Right lobe of liver (tissue), 6 donors: ENCODE results near the gene WDR6. TPM values are rescaled to one million over a fixed set of nuclear protein-coding genes. Genes with fewer than 3 reads are reported as not detected.

Source experiments
- ATAC-seq, 4 donors: fragments of 200-7000 bp; cut with Tn5 transposase; one replicate each; pipeline ENCODE4 v1.9.1; 2020; ENCODE audit warnings: mild to moderate bottlenecking in 4 of 4, moderate library complexity in 4 of 4
- DNase-seq, 3 donors: peaks; one replicate each; pipeline ENCODE4 v3.0.0-alpha.2; 2020
- H3K27ac ChIP-seq, 3 donors: fragments of 200-600 bp; one replicate each; pipeline ENCODE4 v1.8.0; 2022
- H3K27me3 ChIP-seq, 2 donors: fragments of 200-600 bp; one replicate each; pipeline ENCODE4 v1.8.0; 2022
- H3K36me3 ChIP-seq, 4 donors: fragments of 200-600 bp; sonication (generic) in 1 of 4; one replicate each; pipeline versions ENCODE4 v1.5.1 to v1.8.0; 2017 to 2022; ENCODE audit warnings: control low read depth in 1 of 4
- H3K4me1 ChIP-seq, 4 donors: fragments of 200-600 bp; sonication (generic) in 1 of 4; one replicate each; pipeline versions ENCODE4 v1.5.1 to v1.8.0; 2017 to 2022; ENCODE audit warnings: control low read depth in 1 of 4
- H3K4me3 ChIP-seq, 3 donors: fragments of 200-600 bp; one replicate each; pipeline ENCODE4 v1.8.0; 2022
- H3K9me3 ChIP-seq, 4 donors: fragments of 200-600 bp; sonication (generic) in 1 of 4; one replicate each; pipeline versions ENCODE4 v1.5.1 to v1.8.0; 2017 to 2022; ENCODE audit warnings: control low read depth in 1 of 4
- POLR2A ChIP-seq: fragments of 450-650 bp; IDR thresholded peaks from one replicate; pipeline ENCODE4 v1.6.1; 2017; ENCODE audit warnings: antibody characterized with exemption, mild to moderate bottlenecking
- WGBS: methylation state at CpG from one replicate; pipeline ENCODE4 v1.1.6; 2018; ENCODE audit warnings: low coverage, low lambda C conversion rate; ENCODE audit not compliant: insufficient coverage; ENCODE audit errors: missing lambda C conversion rate; 5-methylcytosine and 5-hydroxymethylcytosine counted together
- intact Hi-C, 2 donors: fragments of 100-400 bp; cut with DNase I; formaldehyde crosslinking; loops; one replicate each; pipeline versions ENCODE4 v1.11.2 to v1.14.1; 2022
- total RNA-seq, 6 experiments: library from RNA; depleted of rRNA in 2 of 6; stranded (reverse); fragments of >200 nt in 2 of 6; fragmentation: NEBNext Ultra II Directional in 3 of 6; extraction: Animal tissue kit (Norgen Biotek cat#: 25700) in 3 of 6; gene quantifications; one replicate each; pipeline versions ENCODE4 v1.1.0 to v1.2.4, GENCODE V29; 2016 to 2023
- TF ChIP-seq, protein P1 (sequence below), 4 donors: fragments of 200-600 bp in 3 of 4; fragments of 450-650 bp in 1 of 4; IDR thresholded peaks; one replicate each; pipeline versions ENCODE4 v1.5.1 to v1.8.0; 2016 to 2022; ENCODE audit warnings: antibody characterized with exemption in 4 of 4, mild to moderate bottlenecking in 2 of 4
- donor health status: DM: no; HTN: yes; CAD: no.
- donor health status: DM: no; HTN: no; CAD: no.
- donor health status: DM: no; HTN: no; CAD: no.
- donor health status: DM: no; HTN: yes; CAD: no.
- donor health status: DM: no; HTN: yes; CAD: no.

WDR6 gene
- total RNA-seq, 6 experiments from 2014 or later: 35.7 to 72.9 (median 65.4) TPM

DNA sequence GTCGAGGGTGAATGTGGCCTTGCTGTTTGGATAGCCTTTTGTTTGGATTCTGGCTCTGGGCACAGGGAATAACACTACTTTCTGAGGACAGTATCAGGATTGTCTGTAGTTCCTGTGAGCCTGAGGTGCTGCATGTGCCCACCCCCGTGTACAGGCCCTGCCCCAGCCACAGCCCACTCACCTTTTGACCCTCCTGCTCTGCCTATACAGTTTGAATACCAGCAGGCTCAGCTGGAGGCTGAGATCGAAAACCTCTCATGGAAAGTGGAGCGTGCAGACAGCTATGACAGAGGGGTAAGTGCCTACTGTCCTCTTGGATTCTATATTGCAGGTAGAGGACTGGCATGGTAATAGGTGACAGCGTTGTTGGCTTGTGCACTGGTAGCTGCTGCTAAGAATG, 24.5 kb upstream of the WDR6 start:
- Histone ChIP-seq H3K4me1 (no peaks in the 10 kb centered on the region), H3K27me3 (no peaks in the 10 kb centered on the region), H3K4me3 (no peak overlapping the region), H3K36me3 (peaks cover 7 to 68% (median 34%) of the 10 kb centered on the region in 4 donors), H3K27ac (no peak overlapping the region), H3K9me3 (no peaks in the 10 kb centered on the region)
- ATAC-seq (no peak), DNase-seq (no peak)
- intact Hi-C loops: no loop called here
- TF ChIP-seq, protein P1, sequence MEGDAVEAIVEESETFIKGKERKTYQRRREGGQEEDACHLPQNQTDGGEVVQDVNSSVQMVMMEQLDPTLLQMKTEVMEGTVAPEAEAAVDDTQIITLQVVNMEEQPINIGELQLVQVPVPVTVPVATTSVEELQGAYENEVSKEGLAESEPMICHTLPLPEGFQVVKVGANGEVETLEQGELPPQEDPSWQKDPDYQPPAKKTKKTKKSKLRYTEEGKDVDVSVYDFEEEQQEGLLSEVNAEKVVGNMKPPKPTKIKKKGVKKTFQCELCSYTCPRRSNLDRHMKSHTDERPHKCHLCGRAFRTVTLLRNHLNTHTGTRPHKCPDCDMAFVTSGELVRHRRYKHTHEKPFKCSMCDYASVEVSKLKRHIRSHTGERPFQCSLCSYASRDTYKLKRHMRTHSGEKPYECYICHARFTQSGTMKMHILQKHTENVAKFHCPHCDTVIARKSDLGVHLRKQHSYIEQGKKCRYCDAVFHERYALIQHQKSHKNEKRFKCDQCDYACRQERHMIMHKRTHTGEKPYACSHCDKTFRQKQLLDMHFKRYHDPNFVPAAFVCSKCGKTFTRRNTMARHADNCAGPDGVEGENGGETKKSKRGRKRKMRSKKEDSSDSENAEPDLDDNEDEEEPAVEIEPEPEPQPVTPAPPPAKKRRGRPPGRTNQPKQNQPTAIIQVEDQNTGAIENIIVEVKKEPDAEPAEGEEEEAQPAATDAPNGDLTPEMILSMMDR (IDR thresholded peaks at IDR 0.05): no peak
- TF ChIP-seq POLR2A: no peak
- 83% methylated on average over 2 of the region's 5 CpGs for WGBS

DNA sequence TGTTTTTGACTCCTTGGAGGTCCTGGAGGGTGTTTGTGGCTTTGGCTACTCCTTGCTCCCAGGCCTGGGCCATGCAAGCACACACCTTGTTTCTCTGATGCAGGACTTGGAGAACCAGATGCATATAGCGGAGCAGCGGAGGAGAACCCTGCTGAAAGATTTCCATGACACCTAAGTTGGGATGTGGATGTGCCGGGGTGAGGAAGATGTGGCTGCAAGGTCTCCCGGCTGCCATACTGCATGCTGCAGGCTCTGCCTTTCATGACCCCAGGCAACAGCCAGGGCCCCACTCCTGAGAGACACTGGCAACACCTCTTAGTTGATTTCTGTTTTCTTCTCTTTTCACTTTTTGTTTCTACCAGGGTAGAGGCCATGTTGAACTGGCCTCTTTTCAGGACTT, 24.1 kb upstream of the WDR6 start:
- Histone ChIP-seq H3K4me1 (no peaks in the 10 kb centered on the region), H3K36me3 (peaks cover 7 to 64% (median 31%) of the 10 kb centered on the region in 4 donors), H3K9me3 (no peaks in the 10 kb centered on the region), H3K27me3 (no peaks in the 10 kb centered on the region), H3K27ac (no peak overlapping the region), H3K4me3 (no peak overlapping the region)
- intact Hi-C loops: no loop called here
- DNase-seq (no peak), ATAC-seq (no peak)
- WGBS: 93% methylated on average over 2 of the region's 4 CpGs
- TF ChIP-seq, protein P1 (IDR thresholded peaks at IDR 0.05): no peak
- TF ChIP-seq POLR2A: no peak

DNA sequence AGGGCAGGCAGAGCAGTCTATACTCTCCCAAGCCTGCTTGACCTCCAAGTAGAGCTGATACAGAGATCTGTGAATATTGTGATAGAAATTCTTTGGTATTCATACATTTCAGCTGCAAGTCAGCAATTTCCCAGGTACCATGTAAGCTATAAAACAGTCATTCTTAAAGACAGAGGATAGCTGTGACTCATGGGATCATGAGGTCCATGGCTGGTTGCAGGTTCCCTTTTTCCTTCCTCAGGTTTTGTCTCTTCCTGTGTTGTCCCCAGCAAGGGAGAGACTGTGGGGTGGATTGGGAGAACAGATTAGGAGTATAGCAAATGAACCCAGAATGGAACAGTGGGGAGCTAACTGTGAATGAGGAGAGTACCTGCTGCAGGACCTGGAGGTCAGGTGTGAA, 22.5 kb upstream of the WDR6 start:
- Histone ChIP-seq H3K36me3 (peaks cover 7 to 51% (median 24%) of the 10 kb centered on the region in 4 donors), H3K9me3 (no peaks in the 10 kb centered on the region), H3K4me3 (no peak overlapping the region), H3K4me1 (peaks cover 0 to 9% (median 4%) of the 10 kb centered on the region in 4 donors), H3K27me3 (no peaks in the 10 kb centered on the region), H3K27ac (no peak overlapping the region)
- ATAC-seq (no peak), DNase-seq (no peak)
- intact Hi-C loops: no loop called here
- TF ChIP-seq, protein P1 (IDR thresholded peaks at IDR 0.05): no peak
- TF ChIP-seq POLR2A: no peak

DNA sequence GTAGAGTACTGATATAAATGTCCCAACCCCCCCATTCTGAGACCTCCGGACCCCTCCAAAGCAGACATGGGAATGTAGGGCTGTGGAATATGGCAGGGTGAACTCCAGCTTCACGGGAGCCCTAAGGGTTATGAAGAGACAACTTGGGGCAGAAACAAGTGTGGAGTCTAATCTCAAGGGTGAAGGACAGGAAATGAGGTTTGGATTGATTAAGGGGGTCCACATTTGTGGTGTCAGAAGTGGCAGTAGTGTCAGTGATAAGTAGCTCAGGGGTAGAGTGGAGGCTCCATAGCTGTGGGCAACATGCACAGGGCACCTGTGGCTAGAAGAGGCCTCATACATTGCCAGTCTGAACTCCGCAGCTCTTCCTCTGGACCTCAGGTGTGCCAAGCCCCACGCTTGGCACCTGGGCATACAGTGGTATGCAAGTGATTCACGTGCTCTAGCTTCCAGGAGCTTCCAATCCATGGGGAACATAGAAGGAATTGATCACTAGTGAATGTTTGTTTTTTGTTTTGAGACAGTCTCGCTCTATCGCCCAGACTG, 21.3 kb upstream of the WDR6 start:
- WGBS: 70% methylated on average over 3 of the region's 7 CpGs
- Histone ChIP-seq H3K27ac (no peak overlapping the region), H3K36me3 (peaks cover 0 to 39% (median 14%) of the 10 kb centered on the region in 4 donors), H3K9me3 (no peaks in the 10 kb centered on the region), H3K27me3 (no peaks in the 10 kb centered on the region), H3K4me3 (no peak overlapping the region), H3K4me1 (peaks cover 0 to 11% (median 5%) of the 10 kb centered on the region in 4 donors)
- DNase-seq: no peak
- ATAC-seq: no peak
- TF ChIP-seq, protein P1 (IDR thresholded peaks at IDR 0.05): no peak
- TF ChIP-seq POLR2A: no peak
- intact Hi-C loops: no loop called here
